GM23248 (cell line): ENCODE results near the gene BRAT1.

Experiments used
- EZH2 ChIP-seq: fragments of 200-600 bp; sonication (generic); IDR thresholded peaks from 2 replicates; pipeline ENCODE4 v1.6.1; 2018; ENCODE audit warnings: antibody characterized with exemption, mild to moderate bottlenecking; ENCODE audit not compliant: insufficient read depth, poor library complexity, severe bottlenecking
- EZH2phosphoT487 ChIP-seq: fragments of 200-600 bp; sonication (generic); IDR thresholded peaks from 2 replicates; pipeline ENCODE4 v1.6.1; 2018; ENCODE audit warnings: antibody characterized with exemption, moderate library complexity, mild to moderate bottlenecking, low read depth; ENCODE audit not compliant: insufficient read depth

DNA sequence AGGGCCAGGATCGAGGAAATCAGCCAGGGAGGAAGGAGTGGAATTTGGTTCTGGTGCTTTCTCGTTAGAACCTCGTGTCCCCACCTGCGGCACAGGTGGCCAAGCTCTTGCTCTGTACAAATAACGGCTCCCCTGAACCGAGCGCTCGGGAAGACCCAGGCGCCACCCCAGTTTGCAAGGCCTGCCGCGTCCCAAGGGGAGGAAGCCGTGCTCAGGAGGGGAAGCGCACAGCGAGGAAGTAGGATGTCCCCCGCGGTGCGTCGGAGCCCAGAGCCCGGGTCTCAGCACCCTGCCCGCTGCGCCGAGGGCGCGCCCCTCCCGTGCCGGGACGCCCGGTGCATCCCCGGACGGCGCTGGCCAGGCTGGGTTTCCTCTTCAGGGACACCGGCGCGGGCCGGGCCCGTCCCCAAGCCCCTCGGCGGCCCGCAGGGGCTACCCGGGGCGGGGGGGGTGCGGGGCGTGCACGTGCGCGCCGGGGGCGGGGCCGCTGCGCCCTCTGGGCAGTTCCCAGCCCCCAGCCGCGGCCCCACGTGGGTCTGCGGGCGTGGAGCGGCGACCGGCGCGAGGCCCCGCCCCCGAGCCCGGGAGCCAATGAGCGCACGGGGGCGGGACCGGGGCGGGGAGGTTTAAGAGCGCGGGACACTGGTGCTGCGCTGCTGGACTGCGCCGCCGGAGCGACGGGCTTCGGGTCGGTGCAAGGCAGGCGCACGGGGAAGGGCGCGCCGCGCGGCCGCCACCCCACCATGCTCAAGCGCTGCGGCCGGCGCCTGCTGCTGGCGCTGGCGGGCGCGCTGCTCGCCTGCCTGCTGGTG, 36.0 kb downstream of the BRAT1 start, which contains the start of gene LFNG:
- no peak for TF ChIP-seq EZH2
- TF ChIP-seq EZH2phosphoT487, result no peak
